PFSK-1 (cell line): ENCODE results near the gene HBA1.

Experiments used
- FOXP2 ChIP-seq: optimal IDR thresholded peaks from 2 replicates; pipeline ENCODE3; 2011; ENCODE audit warnings: borderline replicate concordance, control low read depth, inconsistent platforms; ENCODE audit not compliant: insufficient read depth; ENCODE audit errors: extremely low read length, extremely low read depth
- POLR2AphosphoS5 ChIP-seq: IDR thresholded peaks from 2 replicates; pipeline ENCODE4 v1.6.1; 2012; ENCODE audit warnings: low read depth, mild to moderate bottlenecking, control low read depth, low read length, moderate library complexity
- REST ChIP-seq, 2 experiments: IDR thresholded peaks; 2 replicates each; pipeline versions ENCODE4 v1.6.1 to v1.8.0; 2011 to 2012; ENCODE audit warnings: low read depth in 2 of 2, low read length in 2 of 2, control low read depth in 1 of 2, inconsistent platforms in 1 of 2, mild to moderate bottlenecking in 1 of 2, moderate library complexity in 1 of 2; ENCODE audit not compliant: insufficient read depth in 1 of 2
- SIN3A ChIP-seq: IDR thresholded peaks from 2 replicates; pipeline ENCODE4 v1.6.1; 2012; ENCODE audit warnings: mild to moderate bottlenecking, low read length, moderate library complexity, borderline replicate concordance; ENCODE audit not compliant: insufficient read depth
- TAF1 ChIP-seq: IDR thresholded peaks from 2 replicates; pipeline ENCODE4 v1.6.1; 2012; ENCODE audit warnings: low read length, control low read depth, borderline replicate concordance; ENCODE audit not compliant: insufficient read depth

HBA1 gene

GRCh38 chr16:178668-179015, 2.2 kb downstream of the HBA1 start:
- TF ChIP-seq TAF1 (no peak), REST (IDR thresholded peaks at IDR 0.05; ENCODE audit: insufficient read depth in 1 of 2, low read depth in 2 of 2, low read length in 2 of 2) (no peak)

GRCh38 chr16:179211-180092, 3.0 kb downstream of the HBA1 start:
- TF ChIP-seq TAF1 (no peak), SIN3A (no peak), POLR2AphosphoS5 (no peak), FOXP2 (no peak), REST (IDR thresholded peaks at IDR 0.05; ENCODE audit: insufficient read depth in 1 of 2, low read depth in 2 of 2, low read length in 2 of 2) (no peak)

GRCh38 chr16:180101-180675, 3.7 kb downstream of the HBA1 start, which contains the start of gene HBQ1:
HBQ1 (plus strand) TSS chr16:180459; CDS start chr16:180487, 28 bp downstream.
- TF ChIP-seq FOXP2 (no peak), REST (IDR thresholded peaks at IDR 0.05; ENCODE audit: insufficient read depth in 1 of 2, low read depth in 2 of 2, low read length in 2 of 2) (peak; percentile 27 to 76; a peak in 3 of 4 replicates)

GRCh38 chr16:180681-181564, 4.4 kb downstream of the HBA1 start:
- TF ChIP-seq FOXP2 (peak; percentile 58), TAF1 (no peak), SIN3A (no peak), POLR2AphosphoS5 (peak; percentile 30; the same call in 1 of the 2 replicates), REST (IDR thresholded peaks at IDR 0.05; ENCODE audit: insufficient read depth in 1 of 2, low read depth in 2 of 2, low read length in 2 of 2) (peak in 1 of 2 experiments; percentile 35; a peak in 2 of 4 replicates)
